Liver (tissue), 3 donors: ENCODE measurements around the gene MYCBPAP.

Source experiments
- CTCF ChIP-seq: fragments of 150-350 bp; IDR thresholded peaks from 2 replicates; pipeline ENCODE4 v1.5.1; 2017; ENCODE audit warnings: improper control_type of control experiment, low read depth, low read length; ENCODE audit not compliant: missing input control
- FOXA1 ChIP-seq: IDR thresholded peaks from 2 replicates; pipeline ENCODE4 v1.6.1; 2016; ENCODE audit warnings: antibody characterized with exemption
- JUND ChIP-seq, 2 donors: IDR thresholded peaks; 2 replicates each; pipeline ENCODE4 v1.6.1; 2016; ENCODE audit warnings: antibody characterized with exemption in 2 of 2
- MAX ChIP-seq: IDR thresholded peaks from 2 replicates; pipeline ENCODE4 v1.6.1; 2016; ENCODE audit warnings: antibody characterized with exemption
- RAD21 ChIP-seq, 2 donors: IDR thresholded peaks; 2 replicates each; pipeline ENCODE4 v1.6.1; 2016; ENCODE audit warnings: antibody characterized with exemption in 2 of 2, mild to moderate bottlenecking in 2 of 2
- REST ChIP-seq: IDR thresholded peaks from 2 replicates; pipeline ENCODE4 v1.6.1; 2016; ENCODE audit warnings: antibody characterized with exemption, mild to moderate bottlenecking
- SP1 ChIP-seq: IDR thresholded peaks from 2 replicates; pipeline ENCODE4 v1.6.1; 2018; ENCODE audit warnings: antibody characterized with exemption, mild to moderate bottlenecking
- TAF1 ChIP-seq: conservative IDR thresholded peaks from 2 replicates; pipeline ENCODE4 v1.6.1; 2016; ENCODE audit warnings: antibody characterized with exemption, mild to moderate bottlenecking
- YY1 ChIP-seq: IDR thresholded peaks from 2 replicates; pipeline ENCODE4 v1.6.1; 2016; ENCODE audit warnings: antibody characterized with exemption, mild to moderate bottlenecking
- donor health status: healthy.
- donor health status: healthy.

GRCh38 chr17:50534979-50535326 lies 26.7 kb downstream of the MYCBPAP start:
- TF ChIP-seq CTCF: no peak
- no peak for TF ChIP-seq MAX
- no peak for TF ChIP-seq REST
- no peak for TF ChIP-seq YY1
- TF ChIP-seq JUND (IDR thresholded peaks at IDR 0.05): no peak
- TF ChIP-seq TAF1: no peak
- TF ChIP-seq SP1: no peak
- TF ChIP-seq RAD21 (IDR thresholded peaks at IDR 0.05): no peak
- TF ChIP-seq FOXA1: no peak
